SK-N-MC (cell line): ENCODE data around the gene PPP2R2C.

Experiments
- EZH2 ChIP-seq: fragments of 200-600 bp; sonication (generic); IDR thresholded peaks from one replicate; pipeline ENCODE4 v1.6.1; 2017; ENCODE audit warnings: antibody characterized with exemption
- POLR2AphosphoS5 ChIP-seq: IDR thresholded peaks from 2 replicates; pipeline ENCODE4 v1.6.1; 2012; ENCODE audit warnings: mild to moderate bottlenecking, low read depth, low read length, borderline replicate concordance

DNA sequence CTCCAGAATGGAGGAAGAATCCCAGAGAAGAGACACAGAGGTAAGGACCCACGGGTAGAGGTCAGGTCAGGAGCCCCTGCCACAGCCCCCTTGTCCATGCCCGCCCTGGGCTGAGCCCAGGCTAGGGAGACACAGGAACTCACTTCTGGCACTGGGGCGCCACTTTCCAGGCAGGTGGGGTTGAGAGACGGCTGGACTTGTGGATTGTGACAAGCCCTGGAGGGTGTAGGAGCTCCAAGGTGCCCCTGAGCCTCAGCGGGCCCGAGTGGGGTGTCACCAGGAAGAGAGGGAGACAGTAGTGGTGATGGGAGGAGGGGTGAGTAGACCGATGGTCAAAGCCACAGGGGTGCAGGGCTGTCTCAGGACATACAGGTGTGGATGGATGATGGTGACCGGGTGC lies 143.9 kb downstream of the PPP2R2C start:
- TF ChIP-seq POLR2AphosphoS5: no peak
- TF ChIP-seq EZH2: no peak
